ENCODE results near the gene YDJC. TPM values are rescaled to one million over a fixed set of nuclear protein-coding genes. Genes with fewer than 3 reads are reported as not detected.
"Not testable (repeated sequence)": the region's sequence is repeated elsewhere in the genome, so short reads cannot be mapped to it uniquely, and the experiment has no call there.

YDJC gene
- total and polyA plus RNA-seq, 2 donors (not counting 1 experiment from before 2014, with no cell fraction given), result 4.7 to 10.4 TPM

DNA sequence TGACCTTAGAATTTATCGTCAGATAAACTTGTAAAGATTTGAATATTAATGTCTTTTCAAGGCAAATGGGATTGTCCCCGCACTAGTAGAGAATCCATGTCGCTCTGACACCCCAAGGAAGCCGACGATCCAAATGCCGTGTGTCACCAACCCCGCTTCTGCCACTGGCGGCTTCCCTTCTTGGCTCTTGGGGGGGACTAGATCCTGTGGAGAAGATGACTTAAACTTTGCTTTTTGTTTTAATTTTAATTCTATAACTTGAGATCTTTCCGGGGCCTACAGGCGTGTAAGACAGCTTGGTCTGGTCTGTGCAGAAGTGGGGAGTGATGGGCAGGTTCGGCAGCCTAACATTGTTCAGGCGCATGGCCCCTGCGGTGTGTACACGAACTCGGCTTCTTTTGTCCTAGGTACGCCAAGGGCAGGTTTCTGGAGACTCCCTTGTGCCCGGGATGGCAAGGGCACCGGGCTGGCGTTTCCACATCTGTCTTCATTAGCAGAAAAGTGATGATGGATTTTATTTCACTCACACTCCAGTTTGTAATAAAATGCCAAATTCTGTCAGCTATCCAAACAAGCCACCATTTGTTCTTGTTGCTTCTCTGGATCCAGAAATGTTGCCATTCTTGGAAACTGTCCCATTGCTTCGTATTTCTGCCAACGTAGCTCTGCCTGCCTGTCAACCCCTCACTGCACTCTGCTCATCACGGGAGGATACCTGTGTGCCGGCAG, 6.7 kb downstream of the YDJC start:
- TF ChIP-seq, protein P1, sequence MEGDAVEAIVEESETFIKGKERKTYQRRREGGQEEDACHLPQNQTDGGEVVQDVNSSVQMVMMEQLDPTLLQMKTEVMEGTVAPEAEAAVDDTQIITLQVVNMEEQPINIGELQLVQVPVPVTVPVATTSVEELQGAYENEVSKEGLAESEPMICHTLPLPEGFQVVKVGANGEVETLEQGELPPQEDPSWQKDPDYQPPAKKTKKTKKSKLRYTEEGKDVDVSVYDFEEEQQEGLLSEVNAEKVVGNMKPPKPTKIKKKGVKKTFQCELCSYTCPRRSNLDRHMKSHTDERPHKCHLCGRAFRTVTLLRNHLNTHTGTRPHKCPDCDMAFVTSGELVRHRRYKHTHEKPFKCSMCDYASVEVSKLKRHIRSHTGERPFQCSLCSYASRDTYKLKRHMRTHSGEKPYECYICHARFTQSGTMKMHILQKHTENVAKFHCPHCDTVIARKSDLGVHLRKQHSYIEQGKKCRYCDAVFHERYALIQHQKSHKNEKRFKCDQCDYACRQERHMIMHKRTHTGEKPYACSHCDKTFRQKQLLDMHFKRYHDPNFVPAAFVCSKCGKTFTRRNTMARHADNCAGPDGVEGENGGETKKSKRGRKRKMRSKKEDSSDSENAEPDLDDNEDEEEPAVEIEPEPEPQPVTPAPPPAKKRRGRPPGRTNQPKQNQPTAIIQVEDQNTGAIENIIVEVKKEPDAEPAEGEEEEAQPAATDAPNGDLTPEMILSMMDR (conservative IDR thresholded peaks at IDR 0.05 in 1 of 2, IDR thresholded peaks at IDR 0.05 in 1 of 2; ENCODE audit: low read depth in 1 of 2, low read length in 2 of 2), result no peak
- TF ChIP-seq EZH2 (IDR thresholded peaks at IDR 0.05; ENCODE audit: low read length, missing control alignments), result no peak
- DNase-seq (ENCODE audit: low read depth in 2 of 2), result no peak
- no peak overlapping the region for H3K4me2 ChIP-seq (ENCODE audit: extremely low read depth, insufficient read depth, low read length)
- peaks cover 38% of the 10 kb centered on the region for H3K79me2 ChIP-seq (ENCODE audit: control insufficient read depth, insufficient read depth, low read length)
- no peaks in the 10 kb centered on the region for H3K9me3 ChIP-seq (ENCODE audit: control insufficient read depth, insufficient read depth, low read depth, low read length)
- H3K27me3 ChIP-seq (ENCODE audit: control insufficient read depth, insufficient read depth, low read length), result no peaks in the 10 kb centered on the region
- H3K4me3 ChIP-seq (replicated peaks in 1 of 4; ENCODE audit: control extremely low read depth in 1 of 4, insufficient read depth in 1 of 4, low read depth in 3 of 4, low read length in 4 of 4), result no peak overlapping the region
- H3K4me1 ChIP-seq (ENCODE audit: control insufficient read depth, extremely low read depth, insufficient read depth, low read length), result peaks cover 7% of the 10 kb centered on the region
- no peaks in the 10 kb centered on the region for H4K20me1 ChIP-seq (ENCODE audit: control insufficient read depth, extremely low read depth, insufficient read depth, low read length)
- H3K36me3 ChIP-seq (ENCODE audit: control insufficient read depth, insufficient read depth, low read length), result peaks cover 18% of the 10 kb centered on the region
- no peak overlapping the region for H3K9ac ChIP-seq (ENCODE audit: insufficient read depth, low read length)
- H2AFZ ChIP-seq (ENCODE audit: low read length), result no peak overlapping the region
- no peak overlapping the region for H3K27ac ChIP-seq (ENCODE audit: insufficient read depth, low read length)

DNA sequence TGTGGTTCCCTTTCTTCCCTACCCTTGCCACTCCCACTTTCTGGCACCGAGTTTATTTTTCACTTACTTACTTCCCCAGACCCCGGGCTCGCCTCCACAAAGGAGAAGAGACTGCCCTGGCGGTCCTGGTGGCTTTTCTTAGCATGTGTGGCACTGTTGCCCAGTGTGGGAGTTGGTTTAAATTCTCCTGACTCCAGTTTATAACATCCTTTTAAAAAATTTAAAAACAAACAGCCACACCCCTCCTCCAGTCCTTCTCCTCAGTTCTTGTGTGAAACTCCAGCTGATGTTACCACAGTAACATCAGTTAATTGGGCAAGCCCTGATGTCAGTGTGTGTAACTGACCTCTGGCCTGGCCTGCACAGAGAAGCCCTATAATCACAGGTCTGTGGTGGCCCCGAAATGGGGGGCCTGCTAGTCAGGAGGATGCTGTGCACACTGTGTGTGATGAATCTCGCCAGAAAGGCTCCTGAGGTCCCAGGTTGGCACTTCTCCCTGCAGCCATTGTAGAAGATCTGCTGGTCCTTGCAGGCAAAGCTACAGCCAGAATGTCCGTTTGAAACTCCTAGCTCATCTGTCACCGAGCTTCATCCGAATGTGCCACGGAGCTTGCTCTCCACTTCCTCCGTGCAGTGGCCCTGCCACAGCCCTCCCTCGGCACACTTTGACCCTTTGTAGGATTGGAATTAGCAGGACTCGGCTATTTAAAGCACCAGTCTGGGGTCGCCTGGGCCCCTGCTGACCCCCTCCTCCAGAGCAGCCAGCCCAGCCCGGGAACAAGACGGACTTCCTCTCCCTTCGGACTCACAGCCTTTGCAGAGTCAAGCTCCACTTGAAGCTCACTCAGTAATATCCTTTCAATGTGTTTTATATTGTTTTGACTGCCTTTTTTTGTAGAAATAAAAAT, 7.6 kb downstream of the YDJC start:
- Histone ChIP-seq H3K79me2 (ENCODE audit: control insufficient read depth, insufficient read depth, low read length) (peaks cover 40% of the 10 kb centered on the region), H3K9ac (ENCODE audit: insufficient read depth, low read length) (no peak overlapping the region)
- DNase-seq (ENCODE audit: low read depth in 2 of 2), result peak in 1 of 2 donors; percentile 34

DNA sequence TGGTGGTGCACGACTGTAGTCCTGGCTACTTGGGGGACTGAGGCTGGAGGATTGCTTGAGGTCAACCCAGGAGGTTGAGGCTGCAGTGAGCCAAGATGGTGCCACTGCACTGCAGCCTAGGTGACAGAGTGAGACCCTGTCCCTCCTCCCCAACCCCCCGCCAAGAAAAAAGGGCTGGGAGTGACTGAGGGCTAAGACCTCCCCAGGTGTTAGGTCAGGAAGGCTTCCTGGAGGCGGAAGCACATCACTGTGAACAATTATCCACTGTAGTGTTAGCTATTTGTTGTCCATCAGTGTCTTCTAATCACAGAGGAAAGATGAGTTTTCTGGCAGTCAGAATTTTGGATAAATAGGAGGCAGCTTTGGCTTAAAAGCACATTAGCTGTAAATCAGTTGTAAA, 8.8 kb downstream of the YDJC start:
- Histone ChIP-seq H3K9me3 (ENCODE audit: control insufficient read depth, insufficient read depth, low read depth, low read length) (no peaks in the 10 kb centered on the region), H4K20me1 (ENCODE audit: control insufficient read depth, extremely low read depth, insufficient read depth, low read length) (no peaks in the 10 kb centered on the region), H3K4me1 (ENCODE audit: control insufficient read depth, extremely low read depth, insufficient read depth, low read length) (peaks cover 7% of the 10 kb centered on the region), H2AFZ (ENCODE audit: low read length) (no peak overlapping the region), H3K36me3 (ENCODE audit: control insufficient read depth, insufficient read depth, low read length) (peaks cover 18% of the 10 kb centered on the region), H3K4me3 (replicated peaks in 1 of 4; ENCODE audit: control extremely low read depth in 1 of 4, insufficient read depth in 1 of 4, low read depth in 3 of 4, low read length in 4 of 4) (no peak overlapping the region), H3K4me2 (ENCODE audit: extremely low read depth, insufficient read depth, low read length) (no peak overlapping the region), H3K9ac (ENCODE audit: insufficient read depth, low read length) (no peak overlapping the region), H3K27ac (ENCODE audit: insufficient read depth, low read length) (no peak overlapping the region), H3K27me3 (ENCODE audit: control insufficient read depth, insufficient read depth, low read length) (no peaks in the 10 kb centered on the region), H3K79me2 (ENCODE audit: control insufficient read depth, insufficient read depth, low read length) (peaks cover 42% of the 10 kb centered on the region)
- DNase-seq (ENCODE audit: low read depth in 2 of 2), result no peak
- TF ChIP-seq, protein P1 (conservative IDR thresholded peaks at IDR 0.05 in 1 of 2, IDR thresholded peaks at IDR 0.05 in 1 of 2; ENCODE audit: low read depth in 1 of 2, low read length in 2 of 2), result no peak
- no peak for TF ChIP-seq EZH2 (IDR thresholded peaks at IDR 0.05; ENCODE audit: low read length, missing control alignments)

More for the DNA sequence above, 7.6 kb downstream of the YDJC start:
- TF ChIP-seq EZH2 (IDR thresholded peaks at IDR 0.05; ENCODE audit: low read length, missing control alignments), result no peak
- TF ChIP-seq, protein P1 (conservative IDR thresholded peaks at IDR 0.05 in 1 of 2, IDR thresholded peaks at IDR 0.05 in 1 of 2; ENCODE audit: low read depth in 1 of 2, low read length in 2 of 2), result no peak
- no peaks in the 10 kb centered on the region for H4K20me1 ChIP-seq (ENCODE audit: control insufficient read depth, extremely low read depth, insufficient read depth, low read length)
- no peaks in the 10 kb centered on the region for H3K9me3 ChIP-seq (ENCODE audit: control insufficient read depth, insufficient read depth, low read depth, low read length)
- H3K4me3 ChIP-seq (replicated peaks in 1 of 4; ENCODE audit: control extremely low read depth in 1 of 4, insufficient read depth in 1 of 4, low read depth in 3 of 4, low read length in 4 of 4), result no peak overlapping the region
- H3K27ac ChIP-seq (ENCODE audit: insufficient read depth, low read length), result no peak overlapping the region
- H2AFZ ChIP-seq (ENCODE audit: low read length), result no peak overlapping the region
- no peaks in the 10 kb centered on the region for H3K27me3 ChIP-seq (ENCODE audit: control insufficient read depth, insufficient read depth, low read length)
- peaks cover 7% of the 10 kb centered on the region for H3K4me1 ChIP-seq (ENCODE audit: control insufficient read depth, extremely low read depth, insufficient read depth, low read length)
- H3K4me2 ChIP-seq (ENCODE audit: extremely low read depth, insufficient read depth, low read length), result no peak overlapping the region
- H3K36me3 ChIP-seq (ENCODE audit: control insufficient read depth, insufficient read depth, low read length), result peaks cover 18% of the 10 kb centered on the region

DNA sequence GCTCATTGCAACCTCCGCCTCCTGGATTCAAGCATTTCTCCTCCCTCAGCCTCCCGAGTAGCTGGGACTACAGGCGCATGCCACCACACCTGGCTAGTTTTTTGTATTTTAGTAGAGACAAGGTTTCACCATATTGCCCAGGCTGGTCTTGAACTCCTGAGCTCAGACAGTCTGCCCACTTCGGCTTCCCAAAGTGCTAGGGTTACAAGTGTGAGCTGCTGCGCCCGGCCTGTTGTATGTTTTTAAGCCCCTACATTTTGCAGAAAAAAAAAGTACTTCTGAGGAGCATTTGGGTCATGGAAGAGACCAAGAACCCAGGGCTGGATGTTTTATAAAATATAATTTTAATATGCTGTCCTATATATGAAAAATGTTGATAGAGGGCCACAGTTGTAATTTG, 12.5 kb downstream of the YDJC start:
- not testable (repeated sequence) for H4K20me1 ChIP-seq (ENCODE audit: control insufficient read depth, extremely low read depth, insufficient read depth, low read length); H3K4me3 ChIP-seq (replicated peaks in 1 of 4; ENCODE audit: control extremely low read depth in 1 of 4, insufficient read depth in 1 of 4, low read depth in 3 of 4, low read length in 4 of 4); H3K9me3 ChIP-seq (ENCODE audit: control insufficient read depth, insufficient read depth, low read depth, low read length); H3K9ac ChIP-seq (ENCODE audit: insufficient read depth, low read length); H3K27ac ChIP-seq (ENCODE audit: insufficient read depth, low read length); DNase-seq (ENCODE audit: low read depth in 2 of 2); H3K27me3 ChIP-seq (ENCODE audit: control insufficient read depth, insufficient read depth, low read length); H3K4me2 ChIP-seq (ENCODE audit: extremely low read depth, insufficient read depth, low read length); H2AFZ ChIP-seq (ENCODE audit: low read length); H3K36me3 ChIP-seq (ENCODE audit: control insufficient read depth, insufficient read depth, low read length); H3K4me1 ChIP-seq (ENCODE audit: control insufficient read depth, extremely low read depth, insufficient read depth, low read length)
- peaks cover 55% of the 10 kb centered on the region for H3K79me2 ChIP-seq (ENCODE audit: control insufficient read depth, insufficient read depth, low read length)

Data from fibroblast of lung (primary cell).